ENCODE data around the gene ENTPD7.

The ENTPD7 gene

GRCh38 chr10:99648717-99649116 is 10.6 kb upstream of the ENTPD7 start:
- DNase-seq = no peak

- no peak for DNase-seq
Measured at GRCh38 chr10:99652800-99653390, 6.4 kb upstream of the ENTPD7 start.

GRCh38 chr10:99654390-99655175 is 4.7 kb upstream of the ENTPD7 start:
- no peak for DNase-seq

DNA sequence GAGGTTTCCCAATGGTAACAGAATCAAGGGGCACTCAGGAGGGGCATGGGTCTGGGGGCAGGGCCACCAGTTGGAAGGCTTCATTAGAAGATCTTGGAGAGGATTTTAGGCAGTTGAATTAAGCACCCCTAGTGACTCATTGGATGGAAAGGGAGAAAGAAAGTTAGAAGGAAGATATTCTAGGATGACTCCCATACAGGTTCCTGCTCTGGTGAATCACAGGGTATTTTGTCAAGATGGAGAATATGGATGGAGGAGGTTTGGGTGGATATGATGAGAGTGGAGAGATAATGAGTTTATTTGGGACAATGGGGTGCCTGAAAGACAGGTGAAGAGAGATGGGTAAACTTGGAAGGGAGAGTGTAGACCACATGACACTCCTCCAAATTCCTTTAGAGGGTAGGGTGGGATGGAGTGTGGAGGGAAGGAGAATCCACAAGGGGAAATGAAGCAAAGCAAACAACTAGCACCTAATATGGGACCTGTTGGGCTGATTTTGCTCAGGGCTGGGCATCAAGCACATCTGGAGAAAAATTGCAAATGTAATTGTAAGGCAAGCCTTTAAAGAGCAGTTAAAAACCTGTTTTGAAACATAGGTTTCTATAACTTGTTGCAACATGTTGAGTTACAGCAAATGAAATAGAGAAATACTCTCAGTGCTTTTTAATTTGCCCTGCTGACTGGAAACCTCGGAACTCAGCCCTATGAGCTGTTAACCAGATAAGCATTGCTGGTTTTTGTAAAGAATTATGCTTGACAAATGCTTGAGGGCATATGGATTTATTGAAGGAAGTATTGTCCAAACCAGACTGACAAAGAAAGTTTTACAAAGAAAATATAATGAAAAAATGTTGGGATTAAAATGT is 2.9 kb upstream of the ENTPD7 start:
- DNase-seq = no peak

DNA sequence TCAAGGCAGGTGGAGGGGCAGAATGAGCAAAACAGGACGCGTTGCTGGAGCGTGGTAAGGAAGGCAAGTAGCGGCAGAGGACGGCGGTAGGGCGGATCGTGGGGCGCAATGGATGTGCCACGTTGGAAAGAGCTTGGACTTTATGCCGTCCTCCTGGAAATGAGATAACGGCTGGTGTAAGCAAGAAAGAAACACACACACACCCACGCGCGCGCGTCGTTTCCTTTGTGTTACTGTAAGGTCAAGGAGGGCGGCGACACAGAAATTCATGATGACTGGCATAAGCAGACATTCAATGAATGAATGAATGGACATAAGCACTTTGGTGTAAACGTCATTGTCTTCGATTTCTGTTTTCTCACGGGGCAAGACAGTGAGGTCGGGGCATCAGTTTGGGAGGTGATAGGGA is 683 bp upstream of the ENTPD7 start:
- DNase-seq = no peak

- no peak for DNase-seq
Measured at GRCh38 chr10:99659868-99660366, 608 bp downstream of the ENTPD7 start.

DNA sequence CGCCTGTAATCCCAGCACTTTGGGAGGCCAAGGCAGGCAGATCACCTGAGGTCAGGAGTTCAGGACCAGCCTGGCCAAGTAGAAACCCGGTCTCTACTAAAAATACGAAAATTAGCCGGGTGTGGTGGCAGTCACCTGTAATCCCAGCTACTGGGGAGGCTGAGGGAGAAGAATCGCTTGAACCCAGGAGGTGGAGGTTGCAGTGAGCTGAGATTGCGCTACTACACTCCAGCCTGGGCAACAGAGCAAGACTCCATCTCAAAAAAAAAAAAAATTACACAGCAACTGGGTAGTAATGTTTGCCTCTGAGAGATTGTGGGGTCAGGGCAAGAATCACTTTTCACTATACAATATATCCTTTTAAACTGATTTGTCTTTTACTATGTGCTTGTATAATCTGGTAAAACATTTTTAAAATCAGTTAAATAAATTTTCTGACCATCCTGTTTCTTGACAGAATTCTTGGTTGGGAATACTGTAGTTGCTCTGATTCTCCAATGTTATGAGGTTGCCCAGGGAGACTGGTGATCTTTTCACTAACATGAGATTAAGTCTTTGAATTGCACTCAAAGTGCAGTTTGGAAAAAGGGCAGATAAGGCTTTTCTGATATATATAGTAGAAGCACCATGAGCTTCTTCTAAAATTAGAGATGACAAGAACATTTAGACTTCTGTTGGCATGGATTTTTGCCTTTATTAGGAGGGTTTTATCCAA is 1.5 kb downstream of the ENTPD7 start:
- no peak for DNase-seq

GRCh38 chr10:99661377-99661763 is 2.1 kb downstream of the ENTPD7 start:
- DNase-seq = no peak

DNA sequence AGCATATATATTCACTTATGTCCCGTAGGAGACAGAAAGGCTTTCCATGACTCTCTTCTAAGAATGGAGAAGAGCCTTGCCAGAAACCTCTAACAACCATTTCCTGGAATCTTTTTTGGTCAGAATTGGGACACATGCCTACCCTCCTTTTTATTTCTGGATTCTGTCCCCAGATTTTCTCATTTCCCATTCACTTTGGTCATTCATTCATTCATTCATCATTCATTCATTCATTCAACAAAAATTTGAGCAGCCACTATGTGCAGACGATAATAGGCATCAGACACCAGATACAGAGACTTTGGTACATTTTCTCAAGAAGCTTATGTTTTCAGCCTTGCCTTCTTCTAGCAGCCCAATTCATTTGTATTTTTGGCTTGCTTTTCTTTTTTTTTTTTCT is 6.0 kb downstream of the ENTPD7 start:
- no peak for DNase-seq

- DNase-seq = no peak
Measured at GRCh38 chr10:99667108-99667751, 7.9 kb downstream of the ENTPD7 start.

GRCh38 chr10:99671386-99671785 is 12.1 kb downstream of the ENTPD7 start:
- no peak for DNase-seq

DNA sequence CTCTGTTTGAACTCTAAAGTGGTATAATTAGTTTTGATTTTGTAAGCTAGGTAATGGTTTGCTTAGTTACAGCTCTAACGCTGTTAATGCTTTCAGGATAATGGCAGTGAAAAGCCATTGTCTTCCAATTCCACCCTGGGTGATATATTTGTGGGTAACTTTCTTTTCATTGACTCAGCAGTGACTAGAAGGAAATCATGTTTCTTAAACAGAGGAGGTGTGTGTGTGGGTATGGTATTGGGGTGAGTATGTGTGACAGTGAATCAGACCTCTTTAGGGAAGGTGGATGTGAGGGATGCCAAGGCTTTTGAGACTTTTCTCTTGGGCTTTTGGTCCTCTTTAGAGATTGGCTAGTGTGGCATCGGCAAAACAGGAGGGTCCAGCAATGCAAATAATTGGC is 13.6 kb downstream of the ENTPD7 start:
- DNase-seq = no peak

DNA sequence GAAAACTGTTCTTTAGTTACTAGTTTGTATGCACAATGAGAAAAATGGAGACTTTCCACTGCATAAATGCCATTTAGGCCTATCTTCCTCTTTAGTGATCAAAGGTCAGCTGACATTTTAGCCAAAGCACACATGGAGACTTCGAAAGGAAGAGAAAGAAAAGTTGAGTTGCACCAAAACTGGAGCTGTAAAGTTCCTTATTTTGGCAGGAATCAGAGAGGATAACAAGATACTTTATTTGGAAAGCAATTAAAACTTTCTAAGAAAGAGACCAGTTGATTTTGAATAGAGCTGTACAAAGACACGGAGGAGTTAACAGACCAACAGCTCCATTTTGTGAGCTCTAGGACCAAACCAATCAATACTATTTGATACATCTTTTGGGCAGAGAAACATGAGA is 14.2 kb downstream of the ENTPD7 start:
- no peak for DNase-seq

GRCh38 chr10:99674762-99675161 is 15.5 kb downstream of the ENTPD7 start:
- DNase-seq = no peak

- DNase-seq = no peak
Measured at GRCh38 chr10:99676426-99676825, 17.1 kb downstream of the ENTPD7 start.

DNA sequence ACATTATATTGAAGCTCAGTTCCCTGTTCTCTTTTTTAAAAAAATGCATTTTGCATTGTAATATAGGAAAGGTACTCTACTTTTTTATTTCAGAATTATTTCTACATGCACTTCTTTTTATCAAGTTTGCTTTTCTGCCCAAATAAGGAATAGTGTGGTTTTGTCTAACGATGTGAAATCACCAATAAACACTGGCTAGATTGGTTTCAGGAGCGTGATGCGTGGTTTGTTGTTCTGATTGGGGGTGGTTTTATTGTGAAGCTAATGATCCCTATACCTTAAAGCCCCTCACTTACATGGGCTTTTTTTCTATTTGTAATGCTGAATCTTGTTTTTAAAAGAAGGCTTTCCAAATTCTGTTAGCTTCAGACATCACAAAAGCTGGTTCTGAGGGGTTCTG is 17.6 kb downstream of the ENTPD7 start:
- no peak for DNase-seq

- no peak for DNase-seq
Measured at GRCh38 chr10:99678921-99679320, 19.6 kb downstream of the ENTPD7 start.

- no peak for DNase-seq
Measured at GRCh38 chr10:99681553-99681952, 22.2 kb downstream of the ENTPD7 start.

DNA sequence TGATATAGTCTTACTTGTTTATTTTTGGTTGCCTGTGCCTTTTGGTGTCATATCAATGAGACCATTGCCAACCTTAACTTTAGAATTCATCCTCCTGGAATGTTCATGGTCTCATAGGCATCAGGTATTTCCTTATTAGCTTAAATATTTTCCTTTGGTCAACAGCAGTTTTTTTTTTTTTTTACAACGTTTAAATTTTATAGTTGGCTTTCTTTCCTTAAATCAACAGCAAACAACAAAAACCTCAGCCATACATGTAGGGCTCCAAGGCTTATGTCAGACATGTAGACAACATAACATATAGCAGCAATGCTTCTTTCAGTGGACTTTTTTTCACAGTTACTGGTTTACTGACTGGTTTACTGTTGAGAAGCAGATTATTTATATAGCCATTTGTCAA is 22.7 kb downstream of the ENTPD7 start:
- DNase-seq = no peak

DNA sequence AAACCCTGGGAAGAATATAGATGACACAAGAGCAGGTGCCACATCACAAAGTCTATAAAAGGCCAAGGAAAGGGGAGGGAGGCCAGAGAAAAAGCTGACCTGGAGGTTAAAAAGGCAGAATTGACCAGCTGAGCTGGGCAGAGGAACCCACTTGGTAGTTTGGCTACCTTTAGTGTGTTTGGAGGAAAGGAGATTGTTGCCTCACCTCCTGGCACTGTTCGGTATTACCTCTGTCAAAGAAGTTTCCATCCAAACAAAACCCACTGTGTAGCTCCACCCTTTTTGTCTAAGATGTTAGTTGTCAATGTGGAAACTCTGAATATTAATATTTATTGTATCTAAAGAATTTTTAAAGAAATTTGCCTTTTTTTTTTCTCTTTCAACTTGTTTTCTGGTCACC is 23.4 kb downstream of the ENTPD7 start:
- DNase-seq = no peak

GRCh38 chr10:99685597-99685967 is 26.3 kb downstream of the ENTPD7 start:
- DNase-seq = no peak

DNA sequence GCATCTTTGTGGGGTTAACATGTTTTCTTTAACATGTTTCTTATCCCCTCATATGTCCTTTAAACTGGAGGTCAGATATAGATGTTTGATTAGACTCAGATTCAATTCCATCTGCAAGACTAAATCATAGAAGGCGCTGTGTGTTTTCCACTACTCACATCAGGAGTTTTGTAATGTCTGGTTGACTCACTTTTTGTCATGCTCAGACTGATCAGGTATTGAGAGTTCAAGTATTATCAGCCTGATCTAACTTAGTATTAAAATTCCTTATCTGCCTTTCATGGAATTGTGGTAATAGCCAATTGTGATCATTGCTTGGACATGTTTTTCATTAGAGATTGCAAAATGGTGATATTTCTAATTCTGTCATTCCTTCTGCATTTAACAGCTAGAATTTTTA is 30.2 kb downstream of the ENTPD7 start:
- no peak for DNase-seq

Measured in retina (tissue), 1 donor.